RWPE1 (cell line): Measurements from ENCODE around the gene ZNF135.

Experiments
- CTCF ChIA-PET: fragments of 350-600 bp; sonication (Branson Sonifier 250); formaldehyde crosslinking; extraction: SDS; loops from one replicate; lab custom pipeline; 2021; lab: Yijun Ruan, JAX
- POLR2A ChIA-PET: fragments of 400-600 bp; formaldehyde crosslinking; extraction: SDS; loops from one replicate; lab custom pipeline; 2020; ENCODE audit warnings: antibody characterized with exemption; ENCODE audit not compliant: low non-redundant PET; lab: Yijun Ruan, JAX
- DNase-seq: peaks from one replicate; pipeline ENCODE4 v3.0.0; 2012; ENCODE audit warnings: low spot score
- H3K27ac ChIP-seq: fragments of 450-650 bp; 2 replicates; pipeline ENCODE4 v1.5.1; 2017
- TF ChIP-seq, protein P1 (sequence below): fragments of 450-650 bp; conservative IDR thresholded peaks from 2 replicates; pipeline ENCODE4 v1.5.1; 2017; ENCODE audit warnings: low read depth, mild to moderate bottlenecking

ZNF135 gene

DNA sequence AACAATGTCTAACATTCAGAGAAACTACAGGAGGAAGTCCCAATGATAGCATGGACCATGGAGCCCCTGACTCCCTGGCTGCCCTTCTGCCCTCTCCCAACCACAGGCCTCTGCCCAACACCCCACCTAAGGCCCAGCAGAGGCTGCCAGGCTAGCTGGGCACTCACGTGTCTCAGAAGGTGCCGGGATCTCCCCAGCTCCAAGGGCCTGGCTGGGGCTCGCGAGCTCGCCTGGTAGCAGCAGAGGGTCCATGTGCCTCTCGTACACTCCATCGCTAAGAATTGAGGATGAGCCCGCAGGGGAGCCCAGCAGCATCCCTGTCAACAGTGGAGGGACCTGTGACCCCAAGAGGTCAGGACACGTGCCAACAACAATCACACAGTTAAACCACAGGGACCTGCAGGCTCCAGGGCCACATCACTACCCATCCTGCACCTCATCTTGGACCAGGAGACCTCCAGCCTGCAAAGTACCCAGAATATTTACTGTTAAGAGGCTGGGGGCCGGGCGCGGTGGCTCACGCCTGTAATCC lies 29.5 kb downstream of the ZNF135 start:
- ChIA-PET CTCF (no interaction called here), POLR2A (no interaction called here)
- H3K27ac ChIP-seq, result no peak overlapping the region
- TF ChIP-seq, protein P1, sequence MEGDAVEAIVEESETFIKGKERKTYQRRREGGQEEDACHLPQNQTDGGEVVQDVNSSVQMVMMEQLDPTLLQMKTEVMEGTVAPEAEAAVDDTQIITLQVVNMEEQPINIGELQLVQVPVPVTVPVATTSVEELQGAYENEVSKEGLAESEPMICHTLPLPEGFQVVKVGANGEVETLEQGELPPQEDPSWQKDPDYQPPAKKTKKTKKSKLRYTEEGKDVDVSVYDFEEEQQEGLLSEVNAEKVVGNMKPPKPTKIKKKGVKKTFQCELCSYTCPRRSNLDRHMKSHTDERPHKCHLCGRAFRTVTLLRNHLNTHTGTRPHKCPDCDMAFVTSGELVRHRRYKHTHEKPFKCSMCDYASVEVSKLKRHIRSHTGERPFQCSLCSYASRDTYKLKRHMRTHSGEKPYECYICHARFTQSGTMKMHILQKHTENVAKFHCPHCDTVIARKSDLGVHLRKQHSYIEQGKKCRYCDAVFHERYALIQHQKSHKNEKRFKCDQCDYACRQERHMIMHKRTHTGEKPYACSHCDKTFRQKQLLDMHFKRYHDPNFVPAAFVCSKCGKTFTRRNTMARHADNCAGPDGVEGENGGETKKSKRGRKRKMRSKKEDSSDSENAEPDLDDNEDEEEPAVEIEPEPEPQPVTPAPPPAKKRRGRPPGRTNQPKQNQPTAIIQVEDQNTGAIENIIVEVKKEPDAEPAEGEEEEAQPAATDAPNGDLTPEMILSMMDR, result no peak
- DNase-seq, result no peak

DNA sequence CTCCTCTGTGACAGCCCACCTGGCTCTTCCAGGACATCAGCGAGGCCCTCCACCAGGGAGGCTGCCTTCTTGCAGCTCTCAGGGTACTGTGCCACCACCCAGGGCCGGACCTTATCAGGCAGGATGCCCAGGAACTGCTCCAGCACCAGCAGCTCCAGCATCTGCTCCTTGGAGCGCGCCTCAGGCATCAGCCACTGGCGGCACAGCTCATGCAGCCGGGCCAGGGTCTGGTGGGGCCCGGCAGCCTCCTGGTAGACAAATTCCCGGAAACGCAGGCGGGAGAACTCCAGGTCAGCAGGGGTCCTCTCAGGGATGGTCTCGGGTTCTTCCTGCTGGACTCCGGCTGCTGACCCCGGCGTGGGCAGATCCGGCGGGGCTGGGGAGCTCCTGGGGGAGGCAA lies 30.8 kb downstream of the ZNF135 start:
- CTCF ChIA-PET, result no interaction called here
- DNase-seq, result no peak
- no peak overlapping the region for H3K27ac ChIP-seq
- POLR2A ChIA-PET, result no interaction called here
- TF ChIP-seq, protein P1, result no peak

DNA sequence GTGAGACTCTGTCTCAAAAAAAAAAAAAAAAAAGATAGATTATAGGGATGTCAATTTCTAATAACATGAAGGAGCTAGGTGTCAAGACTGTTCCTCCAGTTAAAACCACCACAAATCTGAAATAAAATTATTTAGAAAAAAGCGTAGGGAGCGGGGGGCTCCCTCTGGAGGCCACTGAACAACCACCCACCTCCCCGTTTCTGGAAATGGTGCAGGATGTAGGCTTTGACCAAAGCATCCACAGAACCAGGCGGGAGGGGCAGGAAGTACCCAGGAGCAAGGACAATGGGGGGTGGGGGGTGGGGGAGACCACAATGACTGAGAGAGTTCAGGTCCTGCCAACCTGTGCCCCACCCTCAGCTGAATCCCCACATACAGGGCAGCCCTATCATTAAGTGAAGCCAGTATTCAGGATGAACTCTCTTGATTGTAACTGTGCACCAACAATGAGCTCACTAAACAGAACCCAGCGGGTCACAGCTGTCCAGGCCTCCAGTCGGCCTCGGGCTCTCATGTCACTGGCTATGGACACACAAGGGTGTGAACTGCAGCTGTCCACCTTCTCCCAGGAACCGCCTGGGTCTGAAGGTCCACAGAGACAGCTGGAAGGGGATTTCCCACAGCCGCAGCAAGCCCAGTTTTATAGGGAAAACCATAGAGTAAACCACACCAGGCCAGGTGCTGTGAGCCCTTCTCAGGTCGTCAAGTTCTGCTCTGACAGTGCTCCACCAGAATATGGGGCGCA lies 32.3 kb downstream of the ZNF135 start:
- ChIA-PET CTCF (interaction anchor here (0.6 kb wide), 1 partner anchor 137 kb away, joined by 10 read pairs; the partner anchor contains the start of gene ZNF544), POLR2A (no interaction called here)
- no peak for DNase-seq
- H3K27ac ChIP-seq, result no peak overlapping the region
- TF ChIP-seq, protein P1, result no peak

DNA sequence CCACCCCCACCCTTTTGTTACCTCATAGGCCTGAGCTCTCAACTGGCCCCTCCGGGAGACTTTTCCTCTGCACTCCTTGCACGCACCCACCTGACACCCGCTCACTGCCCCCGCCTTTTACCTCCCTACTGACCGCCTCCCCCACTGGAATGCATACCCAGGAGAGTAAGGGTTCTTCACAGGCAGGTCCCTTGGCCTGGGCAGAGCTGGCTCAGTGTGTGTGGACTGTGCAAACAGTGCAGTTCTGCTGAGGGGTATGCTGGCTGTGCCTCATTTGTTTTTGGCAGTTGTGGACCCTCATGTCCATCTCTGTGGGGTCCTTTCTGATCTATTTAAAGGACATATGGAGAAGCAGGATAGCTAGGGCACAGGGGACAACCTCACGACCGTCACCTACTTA lies 34.0 kb downstream of the ZNF135 start:
- ChIA-PET POLR2A (interaction anchor here (0.6 kb wide), 1 partner anchor 9 kb away, joined by 3 read pairs; no protein-coding TSS in a partner anchor), CTCF (interaction anchor here (0.5 kb wide), 1 partner anchor 469 kb away, joined by 3 read pairs; no protein-coding TSS in a partner anchor)
- H3K27ac ChIP-seq, result no peak overlapping the region
- TF ChIP-seq, protein P1, result no peak
- no peak for DNase-seq

DNA sequence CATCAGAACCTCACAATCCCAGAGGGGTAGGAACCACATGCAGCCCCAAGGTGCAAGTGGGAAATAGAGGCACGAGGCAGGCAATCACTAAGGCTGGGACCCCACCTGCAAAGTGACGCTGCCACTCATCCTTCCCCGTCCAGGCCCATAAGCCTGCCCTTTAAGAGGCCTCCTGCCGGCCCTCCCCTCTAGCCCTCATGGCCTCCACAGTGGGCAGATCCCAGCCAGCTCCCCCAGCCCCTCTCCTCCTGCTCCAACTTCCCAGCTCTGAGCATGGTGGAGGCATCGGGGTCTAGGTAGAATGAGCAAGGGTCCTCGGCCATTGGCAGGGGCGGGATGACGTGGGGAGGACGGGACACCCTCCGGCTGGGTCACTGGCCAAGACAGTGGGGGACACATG lies 36.2 kb downstream of the ZNF135 start:
- POLR2A ChIA-PET, result no interaction called here
- no peak for DNase-seq
- CTCF ChIA-PET, result no interaction called here
- H3K27ac ChIP-seq, result no peak overlapping the region
- TF ChIP-seq, protein P1, result no peak

DNA sequence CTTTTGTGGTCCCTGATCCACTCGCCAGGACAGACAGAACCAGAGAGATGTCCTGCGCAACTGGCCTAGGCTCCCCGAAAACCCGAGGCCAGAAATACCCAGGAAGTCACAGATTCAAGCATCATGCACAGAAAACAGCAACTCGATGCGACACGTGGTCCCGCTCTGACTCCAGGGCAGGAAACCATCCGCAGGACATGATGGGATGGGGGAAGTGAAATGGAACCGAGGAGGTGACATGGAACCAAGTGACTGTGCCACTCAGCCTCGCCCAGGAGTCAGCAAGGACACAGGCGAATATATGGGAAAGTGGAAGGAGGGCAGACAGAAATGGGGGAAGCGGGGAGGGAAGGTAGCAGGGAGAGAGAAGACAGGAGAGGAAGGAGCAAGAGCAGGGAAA lies 37.8 kb downstream of the ZNF135 start:
- ChIA-PET POLR2A (no interaction called here), CTCF (no interaction called here)
- no peak for DNase-seq
- no peak overlapping the region for H3K27ac ChIP-seq
- TF ChIP-seq, protein P1, result no peak
